Uterus (tissue), 2 donors: ENCODE results near the gene KRT84.

Experiments
- POLR2A ChIP-seq, 2 donors: fragments of 450-650 bp; IDR thresholded peaks; one replicate each; pipeline ENCODE4 v1.6.1; 2016; ENCODE audit warnings: antibody characterized with exemption in 2 of 2, mild to moderate bottlenecking in 1 of 2, moderate library complexity in 1 of 2
- TF ChIP-seq, protein P1 (sequence below), 4 experiments: fragments of 200-600 bp in 2 of 4; fragments of 450-650 bp in 2 of 4; sonication (generic) in 2 of 4; IDR thresholded peaks; one replicate each; pipeline ENCODE4 v1.5.1; 2016 to 2019; ENCODE audit warnings: antibody characterized with exemption in 4 of 4, mild to moderate bottlenecking in 2 of 4, moderate library complexity in 1 of 4

DNA sequence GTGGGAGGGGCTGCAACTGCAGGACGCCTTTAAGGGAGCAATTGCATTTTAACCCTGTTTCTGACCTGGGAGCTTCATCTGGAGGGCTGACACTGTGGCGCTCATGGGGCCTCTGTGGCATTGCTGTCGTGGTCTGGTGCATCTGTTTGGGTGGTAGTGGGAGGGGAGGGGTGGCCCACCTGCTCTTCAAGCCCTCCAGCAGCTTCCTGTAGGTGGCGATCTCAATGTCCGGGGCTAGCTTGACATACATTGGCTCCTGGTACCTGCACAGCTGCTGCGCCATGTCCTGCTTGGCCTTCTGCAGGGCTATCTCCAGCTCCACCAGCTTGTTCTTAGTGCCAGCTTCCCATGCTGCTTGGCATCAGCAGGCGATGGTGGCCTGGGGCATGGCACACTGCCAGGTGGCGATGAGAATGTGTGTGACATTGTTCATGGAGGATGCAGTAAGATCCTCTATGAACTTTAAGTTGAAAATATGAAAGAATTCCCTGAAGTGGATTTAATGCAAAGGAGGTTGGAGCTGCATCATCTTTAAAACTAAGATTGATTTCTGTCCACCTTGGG is 28.4 kb upstream of the KRT84 start:
- TF ChIP-seq, protein P1, sequence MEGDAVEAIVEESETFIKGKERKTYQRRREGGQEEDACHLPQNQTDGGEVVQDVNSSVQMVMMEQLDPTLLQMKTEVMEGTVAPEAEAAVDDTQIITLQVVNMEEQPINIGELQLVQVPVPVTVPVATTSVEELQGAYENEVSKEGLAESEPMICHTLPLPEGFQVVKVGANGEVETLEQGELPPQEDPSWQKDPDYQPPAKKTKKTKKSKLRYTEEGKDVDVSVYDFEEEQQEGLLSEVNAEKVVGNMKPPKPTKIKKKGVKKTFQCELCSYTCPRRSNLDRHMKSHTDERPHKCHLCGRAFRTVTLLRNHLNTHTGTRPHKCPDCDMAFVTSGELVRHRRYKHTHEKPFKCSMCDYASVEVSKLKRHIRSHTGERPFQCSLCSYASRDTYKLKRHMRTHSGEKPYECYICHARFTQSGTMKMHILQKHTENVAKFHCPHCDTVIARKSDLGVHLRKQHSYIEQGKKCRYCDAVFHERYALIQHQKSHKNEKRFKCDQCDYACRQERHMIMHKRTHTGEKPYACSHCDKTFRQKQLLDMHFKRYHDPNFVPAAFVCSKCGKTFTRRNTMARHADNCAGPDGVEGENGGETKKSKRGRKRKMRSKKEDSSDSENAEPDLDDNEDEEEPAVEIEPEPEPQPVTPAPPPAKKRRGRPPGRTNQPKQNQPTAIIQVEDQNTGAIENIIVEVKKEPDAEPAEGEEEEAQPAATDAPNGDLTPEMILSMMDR (IDR thresholded peaks at IDR 0.05): no peak
- no peak for TF ChIP-seq POLR2A (IDR thresholded peaks at IDR 0.05)
